Measurements from ENCODE around the gene CACNA2D3. TPM values are rescaled to one million over a fixed set of nuclear protein-coding genes. Genes with fewer than 3 reads are reported as not detected.

CACNA2D3 gene
- total RNA-seq, 4 donors from 2014 or later: 0.55 to 3.4 (median 1.6) TPM

DNA sequence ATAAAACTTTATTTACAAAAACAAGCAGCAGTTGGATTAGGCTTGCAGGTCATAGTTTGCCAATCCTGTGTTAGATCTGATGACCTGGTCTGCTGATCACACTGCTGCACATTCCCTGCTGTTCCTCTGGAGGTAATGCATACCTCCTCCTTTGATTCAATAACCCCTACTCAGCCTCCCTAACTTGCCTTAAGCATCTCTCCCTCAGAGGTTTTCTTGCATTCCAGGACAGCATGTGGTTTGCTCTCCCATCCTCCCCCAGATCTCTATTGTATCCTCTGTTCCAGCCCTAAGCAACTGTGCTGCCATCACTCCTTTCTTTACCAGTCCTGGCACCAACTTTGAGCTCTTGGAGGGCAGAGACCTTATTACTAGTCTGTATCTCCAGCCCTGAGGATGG lies 63.4 kb downstream of the CACNA2D3 start:
- no peaks in the 10 kb centered on the region for H3K4me1 ChIP-seq
- intact Hi-C loops (cut with DNase I; ENCODE audit: low total_unique reads) (loop anchor here (10.0 kb wide), 1 partner anchor 109 kb away; no protein-coding TSS in a partner anchor), in situ Hi-C loops (cut with MboI; ENCODE audit: low pct_ligation_motif_present in 1 of 4, low pct_unique_long_range_greater_than_20kb in 1 of 4, low sequenced_read_pairs in 3 of 4) (no loop called here)
- TF ChIP-seq POLR2AphosphoS5 (IDR thresholded peaks at IDR 0.05) (no peak), EP300 (IDR thresholded peaks at IDR 0.05; ENCODE audit: low read depth) (no peak), POLR2A (IDR thresholded peaks at IDR 0.05) (no peak)
- TF ChIP-seq, protein P1, sequence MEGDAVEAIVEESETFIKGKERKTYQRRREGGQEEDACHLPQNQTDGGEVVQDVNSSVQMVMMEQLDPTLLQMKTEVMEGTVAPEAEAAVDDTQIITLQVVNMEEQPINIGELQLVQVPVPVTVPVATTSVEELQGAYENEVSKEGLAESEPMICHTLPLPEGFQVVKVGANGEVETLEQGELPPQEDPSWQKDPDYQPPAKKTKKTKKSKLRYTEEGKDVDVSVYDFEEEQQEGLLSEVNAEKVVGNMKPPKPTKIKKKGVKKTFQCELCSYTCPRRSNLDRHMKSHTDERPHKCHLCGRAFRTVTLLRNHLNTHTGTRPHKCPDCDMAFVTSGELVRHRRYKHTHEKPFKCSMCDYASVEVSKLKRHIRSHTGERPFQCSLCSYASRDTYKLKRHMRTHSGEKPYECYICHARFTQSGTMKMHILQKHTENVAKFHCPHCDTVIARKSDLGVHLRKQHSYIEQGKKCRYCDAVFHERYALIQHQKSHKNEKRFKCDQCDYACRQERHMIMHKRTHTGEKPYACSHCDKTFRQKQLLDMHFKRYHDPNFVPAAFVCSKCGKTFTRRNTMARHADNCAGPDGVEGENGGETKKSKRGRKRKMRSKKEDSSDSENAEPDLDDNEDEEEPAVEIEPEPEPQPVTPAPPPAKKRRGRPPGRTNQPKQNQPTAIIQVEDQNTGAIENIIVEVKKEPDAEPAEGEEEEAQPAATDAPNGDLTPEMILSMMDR (IDR thresholded peaks at IDR 0.05): no peak
- H3K36me3 ChIP-seq: no peaks in the 10 kb centered on the region
- H3K27me3 ChIP-seq: no peaks in the 10 kb centered on the region
- no peak overlapping the region for H3K4me3 ChIP-seq
- no peak overlapping the region for H3K27ac ChIP-seq
- H3K9me3 ChIP-seq: no peaks in the 10 kb centered on the region
- DNase-seq: no peak

DNA sequence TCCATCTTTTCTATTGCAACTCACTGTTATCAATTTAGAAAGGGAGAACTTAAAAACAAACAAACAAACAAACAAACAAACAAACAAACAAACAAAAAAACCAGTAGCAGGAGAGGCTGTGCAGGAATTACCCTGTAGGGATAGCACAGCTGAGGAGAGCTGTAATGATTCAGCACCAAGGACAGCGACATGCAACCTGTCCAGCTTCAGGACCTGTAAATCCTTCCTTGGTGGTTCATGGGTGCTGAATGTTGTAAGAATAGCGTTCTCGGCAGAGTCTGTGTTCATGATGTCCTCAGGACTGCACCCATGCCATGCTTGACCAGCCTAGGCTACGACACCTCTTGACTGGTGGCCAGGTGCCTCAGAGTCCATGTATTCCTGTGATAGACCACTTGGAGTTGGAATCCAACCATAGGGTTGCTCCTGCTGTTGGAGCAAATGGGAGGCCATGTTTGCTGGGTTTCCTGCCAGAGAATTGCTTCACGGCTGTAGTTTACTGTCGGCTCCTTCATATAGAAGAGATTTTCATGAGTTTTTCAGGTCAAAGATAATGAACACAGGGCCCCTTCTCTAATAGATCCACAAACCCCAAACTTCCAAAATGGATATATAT lies 65.9 kb downstream of the CACNA2D3 start:
- Histone ChIP-seq H3K27ac (no peak overlapping the region), H3K4me3 (no peak overlapping the region), H3K4me1 (no peaks in the 10 kb centered on the region), H3K9me3 (no peaks in the 10 kb centered on the region), H3K36me3 (no peaks in the 10 kb centered on the region), H3K27me3 (no peaks in the 10 kb centered on the region)
- WGBS, 2 donors (ENCODE audit: low coverage in 1 of 2): 40 to 49% methylated on average over 2 to 6 of the region's 6 CpGs
- in situ Hi-C loops (cut with MboI; ENCODE audit: low pct_ligation_motif_present in 1 of 4, low pct_unique_long_range_greater_than_20kb in 1 of 4, low sequenced_read_pairs in 3 of 4) (no loop called here), intact Hi-C loops (cut with DNase I; ENCODE audit: low total_unique reads) (loop anchor here (10.0 kb wide), 1 partner anchor 107 kb away; no protein-coding TSS in a partner anchor)
- no peak for TF ChIP-seq POLR2A (IDR thresholded peaks at IDR 0.05)
- TF ChIP-seq, protein P1 (IDR thresholded peaks at IDR 0.05): no peak
- TF ChIP-seq POLR2AphosphoS5 (IDR thresholded peaks at IDR 0.05): no peak
- TF ChIP-seq EP300 (IDR thresholded peaks at IDR 0.05; ENCODE audit: low read depth): no peak
- peak; percentile 38 for DNase-seq

DNA sequence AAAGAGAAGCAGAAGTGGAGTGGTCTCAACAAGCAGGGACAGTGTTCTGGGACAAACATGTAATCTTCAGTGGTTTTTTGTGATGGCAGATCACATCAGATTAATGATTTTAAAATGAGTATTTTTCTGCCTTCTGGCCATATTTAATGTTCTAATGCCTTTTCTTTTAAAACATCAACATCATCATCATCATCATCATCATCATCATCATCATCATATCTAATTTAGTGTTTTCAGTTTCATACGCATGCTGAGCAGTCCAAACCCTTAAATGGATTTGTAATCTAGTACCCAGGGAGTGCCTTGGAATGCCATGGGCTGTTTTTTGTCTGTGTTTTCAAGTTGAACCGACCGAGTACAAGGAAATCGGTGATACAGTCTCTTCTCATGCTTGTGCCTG lies 68.9 kb downstream of the CACNA2D3 start:
- in situ Hi-C loops (cut with MboI; ENCODE audit: low pct_ligation_motif_present in 1 of 4, low pct_unique_long_range_greater_than_20kb in 1 of 4, low sequenced_read_pairs in 3 of 4): no loop called here

DNA sequence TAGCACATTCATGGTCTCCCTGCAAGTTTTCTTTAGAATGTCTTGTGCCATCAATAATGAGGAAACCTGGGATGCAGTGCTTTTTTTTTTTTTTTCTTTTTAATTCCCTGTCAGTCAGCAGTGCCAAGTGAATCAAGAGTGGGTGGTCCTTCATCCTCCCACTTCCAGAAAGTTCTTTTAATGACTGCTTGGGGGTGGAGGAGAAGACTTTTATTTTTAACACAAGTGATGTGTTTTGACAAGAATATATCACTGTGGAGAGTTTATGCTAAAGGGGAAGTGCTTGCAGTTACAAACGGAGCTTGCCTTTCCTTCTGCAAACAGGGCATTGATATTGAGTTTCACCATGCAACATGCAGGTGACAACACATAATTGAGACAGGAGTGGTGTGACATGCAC lies 69.7 kb downstream of the CACNA2D3 start:
- DNase-seq: no peak
- H3K36me3 ChIP-seq: no peaks in the 10 kb centered on the region
- 8 to 13% methylated on average over 1 of the region's 1 CpG for WGBS, 2 donors (ENCODE audit: low coverage in 1 of 2)
- H3K4me1 ChIP-seq: no peaks in the 10 kb centered on the region
- in situ Hi-C loops (cut with MboI; ENCODE audit: low pct_ligation_motif_present in 1 of 4, low pct_unique_long_range_greater_than_20kb in 1 of 4, low sequenced_read_pairs in 3 of 4) (no loop called here), intact Hi-C loops (cut with DNase I; ENCODE audit: low total_unique reads) (no loop called here)
- H3K4me3 ChIP-seq: no peak overlapping the region
- no peak overlapping the region for H3K27ac ChIP-seq
- H3K9me3 ChIP-seq: no peaks in the 10 kb centered on the region
- TF ChIP-seq POLR2AphosphoS5 (IDR thresholded peaks at IDR 0.05) (no peak), EP300 (IDR thresholded peaks at IDR 0.05; ENCODE audit: low read depth) (no peak), POLR2A (IDR thresholded peaks at IDR 0.05) (no peak)
- TF ChIP-seq, protein P1 (IDR thresholded peaks at IDR 0.05): no peak
- H3K27me3 ChIP-seq: no peaks in the 10 kb centered on the region

More for the DNA sequence above, 68.9 kb downstream of the CACNA2D3 start:
- Histone ChIP-seq H3K36me3 (no peaks in the 10 kb centered on the region), H3K27me3 (no peaks in the 10 kb centered on the region), H3K27ac (no peak overlapping the region), H3K9me3 (no peaks in the 10 kb centered on the region), H3K4me1 (no peaks in the 10 kb centered on the region), H3K4me3 (no peak overlapping the region)
- intact Hi-C loops (cut with DNase I; ENCODE audit: low total_unique reads): no loop called here
- TF ChIP-seq, protein P1 (IDR thresholded peaks at IDR 0.05): no peak
- TF ChIP-seq POLR2A (IDR thresholded peaks at IDR 0.05) (no peak), EP300 (IDR thresholded peaks at IDR 0.05; ENCODE audit: low read depth) (no peak), POLR2AphosphoS5 (IDR thresholded peaks at IDR 0.05) (no peak)
- 85 to 100% methylated on average over 1 to 4 of the region's 4 CpGs for WGBS, 2 donors (ENCODE audit: low coverage in 1 of 2)
- no peak for DNase-seq

All from transverse colon (tissue), 4 donors.